BLaER1 (cell line): Measurements from ENCODE around the gene FNDC11.
A peak's percentile ranks its signal among the peaks of the same experiment; 100 is the strongest.
"Not testable (repeated sequence)": the region's sequence is repeated elsewhere in the genome, so short reads cannot be mapped to it uniquely, and the experiment has no call there.

Experiments
- H3K27ac ChIP-seq: shearing (Covaris generic); formaldehyde crosslinking; 2 replicates; pipeline ENCODE4 v1.8.1; 2022
- H3K27me3 ChIP-seq: shearing (Covaris generic); formaldehyde crosslinking; 2 replicates; pipeline ENCODE4 v1.8.1; 2022
- H3K36me3 ChIP-seq: shearing (Covaris generic); formaldehyde crosslinking; 2 replicates; pipeline ENCODE4 v1.8.1; 2022
- H3K4me1 ChIP-seq: shearing (Covaris generic); formaldehyde crosslinking; 2 replicates; pipeline ENCODE4 v1.8.1; 2022
- H3K4me2 ChIP-seq: shearing (Covaris generic); formaldehyde crosslinking; 2 replicates; pipeline ENCODE4 v1.8.1; 2022
- H3K4me3 ChIP-seq: shearing (Covaris generic); formaldehyde crosslinking; 2 replicates; pipeline ENCODE4 v1.8.1; 2022
- H3K9ac ChIP-seq: shearing (Covaris generic); formaldehyde crosslinking; 2 replicates; pipeline ENCODE4 v1.8.1; 2022
- H3K9me3 ChIP-seq: shearing (Covaris generic); formaldehyde crosslinking; 2 replicates; pipeline ENCODE4 v1.8.1; 2022
- H4K20me1 ChIP-seq: shearing (Covaris generic); formaldehyde crosslinking; 2 replicates; pipeline ENCODE4 v1.8.1; 2022
- Cebpa-rat ChIP-seq: shearing (Covaris generic); IDR thresholded peaks from 2 replicates; pipeline ENCODE4 v1.8.1; 2022

Gene FNDC11

GRCh38 chr20:63553933-63554290, at the start of gene FNDC11:
Gene FNDC11 (plus strand): TSS chr20:63554159. CDS start chr20:63555664, 1,505 bp downstream.
- peak within 1 kb of the TSS; percentile 71 for H3K9ac ChIP-seq

GRCh38 chr20:63504642-63505041, 49.3 kb upstream of the FNDC11 start:
- no peak overlapping the region for H3K27ac ChIP-seq
- H3K4me1 ChIP-seq: peaks cover 53% of the 10 kb centered on the region
- H3K27me3 ChIP-seq: 0 out of 2 replicates have a peak, but pooled peaks cover 4% of the 10 kb centered on the region
- H3K36me3 ChIP-seq: no peaks in the 10 kb centered on the region
- no peak overlapping the region for H3K9ac ChIP-seq
- H3K4me3 ChIP-seq: no peak overlapping the region
- no peaks in the 10 kb centered on the region for H4K20me1 ChIP-seq
- no peak overlapping the region for H3K4me2 ChIP-seq
- TF ChIP-seq Cebpa-rat: no peak
- H3K9me3 ChIP-seq: peaks cover 30% of the 10 kb centered on the region

More at GRCh38 chr20:63553933-63554290, at the start of gene FNDC11:
- Histone ChIP-seq H3K27me3 (peaks cover 70% of the 10 kb centered on the region), H3K9me3 (no peaks in the 10 kb centered on the region), H3K27ac (peak within 1 kb of the TSS; percentile 70; the same call in 1 of the 2 replicates), H3K36me3 (no peaks in the 10 kb centered on the region), H3K4me2 (peak within 1 kb of the TSS; percentile 100), H3K4me1 (peaks cover 51% of the 10 kb centered on the region), H4K20me1 (peaks cover 67% of the 10 kb centered on the region), H3K4me3 (peak within 1 kb of the TSS; percentile 74)
- TF ChIP-seq Cebpa-rat: no peak

GRCh38 chr20:63505281-63505680, 48.7 kb upstream of the FNDC11 start:
- no peak for TF ChIP-seq Cebpa-rat
- 0 out of 2 replicates have a peak, but pooled peaks cover 4% of the 10 kb centered on the region for H3K27me3 ChIP-seq
- H4K20me1 ChIP-seq: no peaks in the 10 kb centered on the region
- no peaks in the 10 kb centered on the region for H3K36me3 ChIP-seq
- H3K4me3 ChIP-seq: no peak overlapping the region
- H3K4me1 ChIP-seq: peaks cover 47% of the 10 kb centered on the region
- peaks cover 30% of the 10 kb centered on the region for H3K9me3 ChIP-seq
- H3K4me2 ChIP-seq: no peak overlapping the region
- H3K27ac ChIP-seq: no peak overlapping the region
- no peak overlapping the region for H3K9ac ChIP-seq

GRCh38 chr20:63505723-63506122, 48.2 kb upstream of the FNDC11 start:
- H3K36me3 ChIP-seq: no peaks in the 10 kb centered on the region
- no peak overlapping the region for H3K9ac ChIP-seq
- H4K20me1 ChIP-seq: no peaks in the 10 kb centered on the region
- no peak overlapping the region for H3K4me3 ChIP-seq
- H3K27me3 ChIP-seq: 0 out of 2 replicates have a peak, but pooled peaks cover 4% of the 10 kb centered on the region
- H3K9me3 ChIP-seq: peaks cover 30% of the 10 kb centered on the region
- H3K4me2 ChIP-seq: no peak overlapping the region
- H3K4me1 ChIP-seq: peaks cover 43% of the 10 kb centered on the region
- TF ChIP-seq Cebpa-rat: no peak
- no peak overlapping the region for H3K27ac ChIP-seq

- TF ChIP-seq Cebpa-rat: no peak
- H3K9me3 ChIP-seq: peaks cover 30% of the 10 kb centered on the region
- no peak overlapping the region for H3K4me3 ChIP-seq
- H3K36me3 ChIP-seq: no peaks in the 10 kb centered on the region
- 0 out of 2 replicates have a peak, but pooled peaks cover 4% of the 10 kb centered on the region for H3K27me3 ChIP-seq
- no peak overlapping the region for H3K4me2 ChIP-seq
- H3K27ac ChIP-seq: no peak overlapping the region
- peaks cover 34% of the 10 kb centered on the region for H3K4me1 ChIP-seq
- H3K9ac ChIP-seq: no peak overlapping the region
- no peaks in the 10 kb centered on the region for H4K20me1 ChIP-seq
Measured at GRCh38 chr20:63507083-63507743, 46.7 kb upstream of the FNDC11 start.

GRCh38 chr20:63508072-63508768, 45.7 kb upstream of the FNDC11 start:
- peaks cover 33% of the 10 kb centered on the region for H3K9me3 ChIP-seq
- H3K27ac ChIP-seq: no peak overlapping the region
- H3K27me3 ChIP-seq: 0 out of 2 replicates have a peak, but pooled peaks cover 4% of the 10 kb centered on the region
- no peak overlapping the region for H3K9ac ChIP-seq
- H4K20me1 ChIP-seq: no peaks in the 10 kb centered on the region
- peaks cover 24% of the 10 kb centered on the region for H3K4me1 ChIP-seq
- H3K4me2 ChIP-seq: peak overlapping the region; percentile 23
- no peak for TF ChIP-seq Cebpa-rat
- H3K36me3 ChIP-seq: no peaks in the 10 kb centered on the region
- no peak overlapping the region for H3K4me3 ChIP-seq

GRCh38 chr20:63509088-63509564, 44.8 kb upstream of the FNDC11 start:
- Histone ChIP-seq H3K27me3 (0 out of 2 replicates have a peak, but pooled peaks cover 4% of the 10 kb centered on the region), H3K4me1 (peaks cover 18% of the 10 kb centered on the region), H3K27ac (no peak overlapping the region), H3K9ac (no peak overlapping the region), H4K20me1 (no peaks in the 10 kb centered on the region), H3K4me3 (no peak overlapping the region), H3K36me3 (no peaks in the 10 kb centered on the region), H3K4me2 (no peak overlapping the region), H3K9me3 (peaks cover 36% of the 10 kb centered on the region)
- TF ChIP-seq Cebpa-rat: no peak

GRCh38 chr20:63513207-63513606, 40.8 kb upstream of the FNDC11 start:
- Histone ChIP-seq H3K27me3 (no peaks in the 10 kb centered on the region), H3K9me3 (peaks cover 27% of the 10 kb centered on the region)
- TF ChIP-seq Cebpa-rat: no peak

GRCh38 chr20:63514520-63514919, 39.4 kb upstream of the FNDC11 start:
- H3K27me3 ChIP-seq, H3K4me3 ChIP-seq, H3K9ac ChIP-seq, H4K20me1 ChIP-seq, H3K4me2 ChIP-seq, H3K36me3 ChIP-seq, H3K27ac ChIP-seq: not testable (repeated sequence)
- Histone ChIP-seq H3K9me3 (peaks cover 23% of the 10 kb centered on the region), H3K4me1 (peaks cover 36% of the 10 kb centered on the region)

More at GRCh38 chr20:63513207-63513606, 40.8 kb upstream of the FNDC11 start:
- Histone ChIP-seq H3K4me1 (peaks cover 27% of the 10 kb centered on the region), H4K20me1 (no peaks in the 10 kb centered on the region), H3K4me3 (no peak overlapping the region), H3K27ac (no peak overlapping the region), H3K36me3 (no peaks in the 10 kb centered on the region; the same call in 1 of the 2 replicates), H3K4me2 (no peak overlapping the region), H3K9ac (no peak overlapping the region)
